SU-DHL-6 (cell line): ENCODE results near the gene CATSPERD.

Source experiments
- H2AFZ ChIP-seq: fragments of 200-600 bp; sonication (generic); 2 replicates; pipeline ENCODE4 v1.6.1; 2014; ENCODE audit warnings: low read depth, mild to moderate bottlenecking, moderate library complexity, mixed read lengths, antibody characterized with exemption, low read length; ENCODE audit not compliant: severe bottlenecking
- H3F3A ChIP-seq: fragments of 200-600 bp; shearing (Covaris generic); 2 replicates; pipeline ENCODE4 v1.6.0; 2016; ENCODE audit warnings: antibody characterized with exemption, mild to moderate bottlenecking; ENCODE audit not compliant: insufficient read depth
- H3K27ac ChIP-seq: fragments of 200-600 bp; sonication (generic); 2 replicates; pipeline ENCODE4 v1.5.1; 2016; ENCODE audit warnings: low read depth, mild to moderate bottlenecking, low read length, moderate library complexity, mixed read lengths
- H3K27me3 ChIP-seq: fragments of 200-600 bp; sonication (generic), shearing (Covaris generic); 2 replicates; pipeline ENCODE4 v1.6.0; 2014; ENCODE audit warnings: mild to moderate bottlenecking, low read length
- H3K36me3 ChIP-seq: fragments of 200-600 bp; sonication (generic); 2 replicates; pipeline ENCODE4 v1.6.1; 2014; ENCODE audit warnings: mild to moderate bottlenecking, low read length, mixed read lengths
- H3K4me2 ChIP-seq: fragments of 300-600, 200-600 bp; shearing (Covaris generic), sonication (generic); 2 replicates; pipeline ENCODE4 v1.6.0; 2014; ENCODE audit warnings: low read length, low read depth, mild to moderate bottlenecking; ENCODE audit not compliant: poor library complexity, severe bottlenecking
- H3K4me3 ChIP-seq: fragments of 200-600 bp; sonication (generic); 2 replicates; pipeline ENCODE4 v1.5.1; 2014; ENCODE audit warnings: antibody characterized with exemption, low read length, mild to moderate bottlenecking, mixed read lengths; ENCODE audit not compliant: insufficient read depth, poor library complexity, severe bottlenecking
- H3K79me2 ChIP-seq: fragments of 200-600 bp; sonication (generic); 2 replicates; pipeline ENCODE4 v1.6.1; 2014; ENCODE audit warnings: mild to moderate bottlenecking, low read length, moderate library complexity; ENCODE audit not compliant: insufficient read depth
- H3K9ac ChIP-seq: fragments of 200-600 bp; sonication (generic); 2 replicates; pipeline ENCODE4 v1.7.0; 2014; ENCODE audit warnings: mild to moderate bottlenecking, low read length
- H3K9me2 ChIP-seq: fragments of 200-600 bp; sonication (generic); replicated peaks from 2 replicates; pipeline ENCODE4 v1.6.1; 2014; ENCODE audit warnings: low read length; ENCODE audit not compliant: insufficient read depth
- H3K9me3 ChIP-seq: fragments of 200-600 bp; sonication (generic); 2 replicates; pipeline ENCODE4 v1.6.1; 2014; ENCODE audit warnings: low read length, mixed read lengths; ENCODE audit not compliant: insufficient read depth
- H4K20me1 ChIP-seq: fragments of 200-600 bp; sonication (generic); 2 replicates; pipeline ENCODE4 v1.6.1; 2014; ENCODE audit warnings: low read depth, mild to moderate bottlenecking, antibody characterized with exemption, low read length, moderate library complexity, mixed read lengths
- CTCF ChIP-seq: fragments of 200-600 bp; sonication (generic); IDR thresholded peaks from one replicate; pipeline ENCODE4 v1.5.1; 2017; ENCODE audit warnings: antibody characterized with exemption, mild to moderate bottlenecking, low read length, moderate library complexity; ENCODE audit not compliant: insufficient read depth, poor library complexity, severe bottlenecking
- EZH2phosphoT487 ChIP-seq: fragments of 200-600 bp; sonication (generic), shearing (Covaris generic); conservative IDR thresholded peaks from 2 replicates; pipeline ENCODE4 v1.6.1; 2018; ENCODE audit warnings: mild to moderate bottlenecking, antibody characterized with exemption, low read length, moderate library complexity, mixed read lengths

CATSPERD gene

GRCh38 chr19:5697022-5697889 is 23.2 kb upstream of the CATSPERD start:
- H3K4me2 ChIP-seq, result no peak overlapping the region
- no peaks in the 10 kb centered on the region; the same call in 1 of the 2 replicates for H4K20me1 ChIP-seq

GRCh38 chr19:5697890-5698634 is 22.4 kb upstream of the CATSPERD start:
- H4K20me1 ChIP-seq, result no peaks in the 10 kb centered on the region; the same call in 1 of the 2 replicates
- no peak overlapping the region for H2AFZ ChIP-seq
- H3K79me2 ChIP-seq, result 0 out of 2 replicates have a peak, but pooled peaks cover 2% of the 10 kb centered on the region
- H3K27me3 ChIP-seq, result no peaks in the 10 kb centered on the region
- no peak overlapping the region for H3K27ac ChIP-seq
- no peaks in the 10 kb centered on the region for H3K9me2 ChIP-seq
- no peak overlapping the region for H3K4me3 ChIP-seq
- no peak overlapping the region for H3K9ac ChIP-seq
- H3K9me3 ChIP-seq, result no peaks in the 10 kb centered on the region
- no peak overlapping the region for H3K4me2 ChIP-seq
- no peaks in the 10 kb centered on the region for H3K36me3 ChIP-seq
- peaks cover 26% of the 10 kb centered on the region for H3F3A ChIP-seq
- TF ChIP-seq EZH2phosphoT487 (no peak), CTCF (no peak)

More at GRCh38 chr19:5697022-5697889, 23.2 kb upstream of the CATSPERD start:
- Histone ChIP-seq H3F3A (peaks cover 31% of the 10 kb centered on the region), H3K27me3 (no peaks in the 10 kb centered on the region), H3K9me3 (no peaks in the 10 kb centered on the region), H3K9me2 (no peaks in the 10 kb centered on the region), H3K79me2 (peaks cover 10% of the 10 kb centered on the region), H3K9ac (no peak overlapping the region), H3K27ac (0 out of 2 replicates have a peak overlapping the region, but pooled peaks have one; percentile 7), H3K36me3 (no peaks in the 10 kb centered on the region), H2AFZ (no peak overlapping the region), H3K4me3 (no peak overlapping the region)
- TF ChIP-seq CTCF (no peak), EZH2phosphoT487 (no peak)

- H2AFZ ChIP-seq, result no peak overlapping the region
- TF ChIP-seq EZH2phosphoT487, result no peak
- H3K27ac ChIP-seq, result no peak overlapping the region
- no peak overlapping the region for H3K9ac ChIP-seq
- peaks cover 20% of the 10 kb centered on the region for H3F3A ChIP-seq
- no peaks in the 10 kb centered on the region for H3K79me2 ChIP-seq
- no peaks in the 10 kb centered on the region for H3K9me3 ChIP-seq
- no peaks in the 10 kb centered on the region for H3K36me3 ChIP-seq
- no peak overlapping the region for H3K4me3 ChIP-seq
- no peak overlapping the region for H3K4me2 ChIP-seq
- no peaks in the 10 kb centered on the region; the same call in 1 of the 2 replicates for H4K20me1 ChIP-seq
- no peaks in the 10 kb centered on the region for H3K9me2 ChIP-seq
- no peaks in the 10 kb centered on the region for H3K27me3 ChIP-seq
These were observed 21.6 kb upstream of the CATSPERD start for GRCh38 chr19:5698635-5699422.
